Measurements from ENCODE around the gene LYPLA2. TPM values are rescaled to one million over a fixed set of nuclear protein-coding genes. Genes with fewer than 3 reads are reported as not detected.

LYPLA2 gene
- total RNA-seq, 1 donor from 2014 or later: 115 TPM

DNA sequence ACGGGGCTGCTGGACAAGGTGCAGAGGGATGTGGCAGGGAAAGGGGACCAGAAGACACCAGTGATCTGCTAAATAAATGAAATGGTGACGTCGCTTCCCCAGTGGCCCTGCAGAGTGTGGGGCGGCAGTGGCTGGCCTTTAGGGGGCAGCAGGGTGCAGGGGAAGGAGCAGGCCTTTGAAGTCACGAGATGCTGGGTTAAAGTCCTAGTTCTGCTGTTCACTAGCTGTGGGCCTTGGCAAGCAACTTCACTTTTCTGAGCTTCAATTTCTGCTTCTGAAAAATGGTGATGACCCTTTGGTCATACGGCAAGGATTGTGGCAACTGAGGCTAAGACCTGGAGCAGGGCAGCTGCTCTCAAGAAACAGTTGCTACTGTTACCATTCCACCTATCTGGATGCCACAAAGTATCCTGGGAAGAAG lies 18.8 kb downstream of the LYPLA2 start:
- Mint-ChIP-seq H3K27me3 (no peaks in the 10 kb centered on the region), H3K4me3 (ENCODE audit: low read depth) (no peak overlapping the region), H3K9me3 (ENCODE audit: low read depth) (no peaks in the 10 kb centered on the region), H3K36me3 (ENCODE audit: insufficient read depth) (peaks cover 19% of the 10 kb centered on the region), H3K4me1 (ENCODE audit: low read depth) (no peaks in the 10 kb centered on the region), H3K27ac (no peak overlapping the region)
- TF ChIP-seq, protein P1, sequence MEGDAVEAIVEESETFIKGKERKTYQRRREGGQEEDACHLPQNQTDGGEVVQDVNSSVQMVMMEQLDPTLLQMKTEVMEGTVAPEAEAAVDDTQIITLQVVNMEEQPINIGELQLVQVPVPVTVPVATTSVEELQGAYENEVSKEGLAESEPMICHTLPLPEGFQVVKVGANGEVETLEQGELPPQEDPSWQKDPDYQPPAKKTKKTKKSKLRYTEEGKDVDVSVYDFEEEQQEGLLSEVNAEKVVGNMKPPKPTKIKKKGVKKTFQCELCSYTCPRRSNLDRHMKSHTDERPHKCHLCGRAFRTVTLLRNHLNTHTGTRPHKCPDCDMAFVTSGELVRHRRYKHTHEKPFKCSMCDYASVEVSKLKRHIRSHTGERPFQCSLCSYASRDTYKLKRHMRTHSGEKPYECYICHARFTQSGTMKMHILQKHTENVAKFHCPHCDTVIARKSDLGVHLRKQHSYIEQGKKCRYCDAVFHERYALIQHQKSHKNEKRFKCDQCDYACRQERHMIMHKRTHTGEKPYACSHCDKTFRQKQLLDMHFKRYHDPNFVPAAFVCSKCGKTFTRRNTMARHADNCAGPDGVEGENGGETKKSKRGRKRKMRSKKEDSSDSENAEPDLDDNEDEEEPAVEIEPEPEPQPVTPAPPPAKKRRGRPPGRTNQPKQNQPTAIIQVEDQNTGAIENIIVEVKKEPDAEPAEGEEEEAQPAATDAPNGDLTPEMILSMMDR (IDR thresholded peaks at IDR 0.05; ENCODE audit: unreplicated experiment): peak; percentile 69
- no peak for DNase-seq (ENCODE audit: low spot score, unreplicated experiment)

DNA sequence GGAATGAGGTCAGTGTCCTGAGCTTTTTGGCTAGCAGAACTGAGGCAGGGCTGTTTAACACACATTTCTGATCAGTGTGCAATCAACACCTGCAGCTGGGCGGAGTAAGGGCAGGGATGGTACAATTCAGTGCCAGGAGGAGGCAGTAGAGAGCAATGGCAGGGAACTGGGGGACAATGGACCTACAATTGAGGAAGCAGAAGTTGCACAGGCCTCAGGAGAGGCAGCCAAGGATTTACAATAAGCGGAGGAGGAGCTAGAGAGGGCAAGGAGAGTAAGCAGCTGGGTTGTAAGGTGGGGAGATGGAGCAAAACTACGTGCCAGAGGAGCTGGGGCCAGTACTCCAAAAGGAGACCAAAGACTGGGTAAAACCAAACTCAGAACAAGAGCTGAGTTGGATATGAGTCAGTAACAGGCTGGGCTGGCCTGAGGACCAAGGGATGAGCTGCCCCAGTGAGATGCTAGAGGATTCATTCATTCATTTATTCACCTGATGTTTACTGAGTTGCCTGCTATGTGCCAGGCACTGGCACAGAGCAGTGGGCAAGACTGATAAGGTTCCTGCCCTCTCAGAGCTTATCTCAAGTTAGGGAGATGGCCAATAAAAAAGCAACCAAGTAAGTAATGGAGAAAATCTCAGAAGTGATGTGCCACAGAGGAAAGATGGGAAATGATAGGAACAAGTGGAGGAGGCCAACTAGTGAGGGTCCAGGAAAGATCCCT lies 20.0 kb downstream of the LYPLA2 start:
- H3K9me3 Mint-ChIP-seq (ENCODE audit: low read depth): no peaks in the 10 kb centered on the region
- peak overlapping the region; percentile 26 for H3K27ac Mint-ChIP-seq
- no peak for DNase-seq (ENCODE audit: low spot score, unreplicated experiment)

DNA sequence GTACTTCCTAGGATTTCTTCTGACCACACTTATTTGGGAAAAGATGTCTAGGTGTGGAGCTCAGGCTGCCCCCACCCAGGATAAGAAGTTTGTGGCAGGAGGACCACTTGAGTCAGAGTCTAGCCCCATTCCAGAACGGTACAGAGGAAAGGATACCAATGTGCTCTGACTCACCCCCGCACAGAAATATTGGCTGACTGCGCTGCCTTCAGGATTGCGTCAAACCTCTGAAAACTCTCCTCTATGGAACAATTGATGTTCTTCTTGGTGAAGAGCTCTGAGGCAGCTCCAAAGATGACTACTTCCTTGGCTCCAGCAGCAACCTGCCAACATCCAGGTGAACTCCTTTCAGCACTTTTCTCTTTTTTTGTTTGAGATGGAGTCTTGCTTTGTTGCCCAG lies 23.1 kb downstream of the LYPLA2 start:
- TF ChIP-seq, protein P1 (IDR thresholded peaks at IDR 0.05; ENCODE audit: unreplicated experiment): no peak
- no peak for DNase-seq (ENCODE audit: low spot score, unreplicated experiment)
- Mint-ChIP-seq H3K27ac (no peak overlapping the region), H3K9me3 (ENCODE audit: low read depth) (no peaks in the 10 kb centered on the region), H3K36me3 (ENCODE audit: insufficient read depth) (peaks cover 8% of the 10 kb centered on the region), H3K4me1 (ENCODE audit: low read depth) (no peaks in the 10 kb centered on the region), H3K4me3 (ENCODE audit: low read depth) (no peak overlapping the region), H3K27me3 (no peaks in the 10 kb centered on the region)

More for the DNA sequence above, 20.0 kb downstream of the LYPLA2 start:
- Mint-ChIP-seq H3K4me1 (ENCODE audit: low read depth) (no peaks in the 10 kb centered on the region), H3K27me3 (no peaks in the 10 kb centered on the region), H3K36me3 (ENCODE audit: insufficient read depth) (peaks cover 13% of the 10 kb centered on the region), H3K4me3 (ENCODE audit: low read depth) (no peak overlapping the region)
- TF ChIP-seq, protein P1 (IDR thresholded peaks at IDR 0.05; ENCODE audit: unreplicated experiment): peak; percentile 61

DNA sequence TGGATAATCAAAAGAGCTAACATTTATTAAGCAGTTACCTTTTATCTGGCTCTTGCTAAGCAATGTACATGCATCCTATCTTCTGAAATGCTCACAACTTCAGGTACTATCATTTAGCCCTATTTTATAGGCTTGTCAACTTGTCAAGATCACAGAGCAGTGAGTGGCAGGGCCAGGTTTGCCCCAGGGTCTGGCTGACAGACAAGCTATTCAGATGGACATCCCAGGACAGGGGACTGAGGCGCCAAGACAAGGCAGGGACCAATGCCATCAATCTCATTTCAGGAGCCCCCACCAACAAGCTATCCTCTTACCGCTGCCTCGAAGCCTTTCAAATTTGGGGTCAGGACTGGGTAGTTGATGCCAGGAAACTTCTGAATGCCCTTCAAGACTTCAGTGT lies 25.4 kb downstream of the LYPLA2 start:
- TF ChIP-seq, protein P1 (IDR thresholded peaks at IDR 0.05; ENCODE audit: unreplicated experiment): no peak
- peaks cover 8% of the 10 kb centered on the region for H3K36me3 Mint-ChIP-seq (ENCODE audit: insufficient read depth)

DNA sequence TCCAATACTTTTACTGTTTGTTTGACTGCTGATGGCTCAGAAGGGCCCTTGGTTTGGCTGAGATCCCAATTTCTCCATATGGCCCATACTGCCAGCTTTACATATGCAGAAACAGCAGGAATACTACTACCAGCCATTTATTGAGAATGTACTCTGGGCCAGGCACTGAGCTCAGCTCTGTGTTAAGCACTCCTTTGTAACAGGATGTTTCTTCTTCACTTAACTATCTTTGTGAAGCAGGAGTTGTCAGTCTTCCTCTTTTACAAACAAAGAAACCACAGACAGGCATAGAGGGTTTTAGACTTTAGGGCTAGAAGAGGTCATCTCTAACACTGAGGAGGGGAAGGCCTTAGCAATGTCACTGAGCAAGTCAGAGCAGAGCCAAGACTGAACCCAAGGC lies 26.0 kb downstream of the LYPLA2 start:
- no peak for DNase-seq (ENCODE audit: low spot score, unreplicated experiment)
- H3K27me3 Mint-ChIP-seq: no peaks in the 10 kb centered on the region
- H3K9me3 Mint-ChIP-seq (ENCODE audit: low read depth): no peaks in the 10 kb centered on the region
- no peak overlapping the region for H3K4me3 Mint-ChIP-seq (ENCODE audit: low read depth)
- H3K36me3 Mint-ChIP-seq (ENCODE audit: insufficient read depth): peaks cover 6% of the 10 kb centered on the region
- TF ChIP-seq, protein P1 (IDR thresholded peaks at IDR 0.05; ENCODE audit: unreplicated experiment): no peak
- H3K4me1 Mint-ChIP-seq (ENCODE audit: low read depth): no peaks in the 10 kb centered on the region
- no peak overlapping the region for H3K27ac Mint-ChIP-seq

More for the DNA sequence above, 25.4 kb downstream of the LYPLA2 start:
- no peaks in the 10 kb centered on the region for H3K27me3 Mint-ChIP-seq
- no peak for DNase-seq (ENCODE audit: low spot score, unreplicated experiment)
- no peaks in the 10 kb centered on the region for H3K9me3 Mint-ChIP-seq (ENCODE audit: low read depth)
- no peak overlapping the region for H3K4me3 Mint-ChIP-seq (ENCODE audit: low read depth)
- no peak overlapping the region for H3K27ac Mint-ChIP-seq
- H3K4me1 Mint-ChIP-seq (ENCODE audit: low read depth): no peaks in the 10 kb centered on the region

Data from progenitor cell of endocrine pancreas (in vitro differentiated cells).